Posterior vena cava (tissue), 2 donors: Measurements from ENCODE around the gene MCEE. TPM values are rescaled to one million over a fixed set of nuclear protein-coding genes. Genes with fewer than 3 reads are reported as not detected.
"Not testable (repeated sequence)": the region's sequence is repeated elsewhere in the genome, so short reads cannot be mapped to it uniquely, and the experiment has no call there.

Source experiments
- DNase-seq: peaks from one replicate; pipeline ENCODE4 v3.0.0-alpha.2; 2020; ENCODE audit warnings: low spot score
- intact Hi-C, 2 donors: fragments of 100-400 bp; cut with DNase I; formaldehyde crosslinking; loops; one replicate each; pipeline versions ENCODE4 v1.14.1 to v1.14.2; 2022 to 2023
- long read RNA-seq, 2 donors: library from polyadenylated mRNA; unstranded; transcript quantifications; one replicate each; pipeline ENCODE4 v2.0.0, GENCODE V29; 2020 to 2021
- total RNA-seq, 2 donors: library from RNA; stranded (reverse); fragmentation: NEBNext Ultra II Directional; extraction: Animal tissue kit (Norgen Biotek cat#: 25700); gene quantifications; one replicate each; pipeline ENCODE4 v1.2.1, GENCODE V29; 2021
- donor health status: DM: yes; HTN: yes; CAD: no.
- donor health status: DM: yes; HTN: yes; CAD: no.

MCEE gene
- 10 to 100 TPM; 21.3 to 22.6 TPM for total RNA-seq
- long read RNA-seq, donor 1, transcript MCEE-201 (3 exons, 835 nt): major isoform, 5 of 9 reads
- long read RNA-seq, donor 1, partial matches to known transcripts: 1 of 9 reads
- long read RNA-seq, donor 1, other reads (novel, unspliced or antisense): 3 of 9 reads
- long read RNA-seq, donor 2, partial matches to known transcripts: 0 of 9 reads
- long read RNA-seq, donor 2, other reads (novel, unspliced or antisense): 7 of 9 reads

- intact Hi-C loops: no loop called here
- DNase-seq: peak; percentile 98
Measured at GRCh38 chr2:71130152-71130904, at the start of gene MCEE, which contains the start of gene MPHOSPH10. TSS of gene MCEE (minus strand) at chr2:71130229. CDS start at chr2:71130219, 10 bp downstream. TSS of gene MPHOSPH10 (plus strand) at chr2:71130634. CDS start at chr2:71130666, 32 bp downstream.

- intact Hi-C loops, DNase-seq: not testable (repeated sequence)
Measured at GRCh38 chr2:71178836-71179235, 48.8 kb upstream of the MCEE start.

GRCh38 chr2:71174207-71174606 is 44.2 kb upstream of the MCEE start:
- no peak for DNase-seq
- intact Hi-C loops: no loop called here

GRCh38 chr2:71173096-71173495 is 43.1 kb upstream of the MCEE start:
- intact Hi-C loops: no loop called here
- no peak for DNase-seq

- intact Hi-C loops: no loop called here
- DNase-seq: no peak
Measured at GRCh38 chr2:71166812-71167211, 36.8 kb upstream of the MCEE start.

GRCh38 chr2:71157124-71157793 is 27.2 kb upstream of the MCEE start:
- DNase-seq: no peak
- intact Hi-C loops: no loop called here

GRCh38 chr2:71156573-71156972 is 26.5 kb upstream of the MCEE start:
- DNase-seq: no peak
- intact Hi-C loops: no loop called here

- intact Hi-C loops: no loop called here
- DNase-seq: no peak
Measured at GRCh38 chr2:71155846-71156245, 25.8 kb upstream of the MCEE start.

- no peak for DNase-seq
- intact Hi-C loops: loop anchor here in 1 of 2 donors (5.0 kb wide), 1 partner anchor 1803 kb away; no protein-coding TSS in a partner anchor
Measured at GRCh38 chr2:71154798-71155197, 24.8 kb upstream of the MCEE start.

- DNase-seq: no peak
- intact Hi-C loops: loop anchor here in 1 of 2 donors (5.0 kb wide), 1 partner anchor 1803 kb away; no protein-coding TSS in a partner anchor
Measured at GRCh38 chr2:71154279-71154678, 24.2 kb upstream of the MCEE start.

GRCh38 chr2:71153585-71154224 is 23.7 kb upstream of the MCEE start:
- no peak for DNase-seq
- intact Hi-C loops: loop anchor here in 1 of 2 donors (5.0 kb wide), 1 partner anchor 1804 kb away; no protein-coding TSS in a partner anchor

- no peak for DNase-seq
- intact Hi-C loops: loop anchor here in 1 of 2 donors (5.0 kb wide), 1 partner anchor 1806 kb away; no protein-coding TSS in a partner anchor
Measured at GRCh38 chr2:71151620-71152019, 21.6 kb upstream of the MCEE start.

- DNase-seq: no peak
- intact Hi-C loops: loop anchor here in 1 of 2 donors (5.0 kb wide), 1 partner anchor 1807 kb away; no protein-coding TSS in a partner anchor
Measured at GRCh38 chr2:71150082-71150816, 20.2 kb upstream of the MCEE start.

GRCh38 chr2:71148506-71149063 is 18.6 kb upstream of the MCEE start:
- intact Hi-C loops: no loop called here
- no peak for DNase-seq

- intact Hi-C loops: no loop called here
- no peak for DNase-seq
Measured at GRCh38 chr2:71143782-71144181, 13.8 kb upstream of the MCEE start.

GRCh38 chr2:71136174-71136573 is 6.1 kb upstream of the MCEE start:
- intact Hi-C loops: no loop called here

GRCh38 chr2:71133603-71134002 is 3.6 kb upstream of the MCEE start:
- intact Hi-C loops: no loop called here
- no peak for DNase-seq

More at GRCh38 chr2:71136174-71136573, 6.1 kb upstream of the MCEE start:
- no peak for DNase-seq

GRCh38 chr2:71131387-71132166 is 1.5 kb upstream of the MCEE start:
- DNase-seq, intact Hi-C loops: not testable (repeated sequence)
